AG09309 (cell line): ENCODE measurements around the gene CEP85.

ENCODE experiments used
- DNase-seq: peaks from one replicate; pipeline ENCODE4 v3.0.0-alpha.2; 2010; ENCODE audit warnings: low read depth
- H3K4me3 ChIP-seq: 2 replicates; pipeline ENCODE4 v1.5.1; 2011; ENCODE audit warnings: mild to moderate bottlenecking, low read depth, low read length, moderate library complexity; ENCODE audit not compliant: control insufficient read depth
- TF ChIP-seq, protein P1 (sequence below): IDR thresholded peaks from 2 replicates; pipeline ENCODE4 v1.5.1; 2011; ENCODE audit warnings: mild to moderate bottlenecking, low read depth, low read length, inconsistent platforms; ENCODE audit not compliant: insufficient read depth, control insufficient read depth; ENCODE audit errors: missing control alignments

CEP85 gene

DNA sequence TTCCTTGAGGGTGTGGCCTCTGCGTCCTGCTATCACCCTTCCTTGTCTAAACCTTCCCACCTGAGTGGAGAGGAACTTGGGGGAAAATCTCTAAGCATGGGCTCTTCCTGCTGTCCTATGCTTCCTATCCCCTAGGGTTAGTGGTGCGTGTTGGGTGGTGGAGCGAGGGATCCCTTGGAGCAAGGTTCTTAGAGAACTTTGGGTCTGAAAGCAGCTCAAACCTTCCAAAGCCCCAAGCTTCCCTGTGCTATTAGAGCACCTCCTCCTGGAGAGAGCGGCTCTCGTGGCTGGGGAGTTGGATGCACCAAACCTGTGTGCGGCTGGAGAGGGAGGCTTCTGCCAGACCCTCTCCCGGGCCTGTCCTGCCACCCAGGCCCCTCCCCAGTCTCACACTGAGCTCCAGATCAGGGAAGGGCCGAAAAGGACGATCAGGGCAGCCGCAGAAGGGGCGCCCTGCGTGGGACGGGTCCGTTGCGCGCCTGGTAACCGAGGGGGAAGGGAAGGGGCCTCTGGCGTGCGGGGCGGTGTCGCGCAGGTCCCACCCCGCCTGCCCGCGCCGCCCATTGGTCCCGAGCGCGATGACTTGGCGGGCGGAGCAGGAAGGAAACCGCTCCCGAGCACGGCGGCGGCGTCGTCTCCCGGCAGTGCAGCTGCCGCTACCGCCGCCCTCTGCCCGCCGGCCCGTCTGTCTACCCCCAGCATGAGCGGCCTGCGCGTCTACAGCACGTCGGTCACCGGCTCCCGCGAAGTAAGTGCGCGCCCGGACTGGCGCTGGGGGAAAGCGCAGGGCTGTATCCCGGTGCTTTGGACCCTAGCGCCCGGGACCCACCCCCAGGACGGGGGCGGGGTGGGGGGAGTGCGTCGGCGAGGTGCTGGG is 45.7 kb downstream of the CEP85 start, which contains the start of gene SH3BGRL3:
Gene SH3BGRL3, plus strand, starts transcription at position 631 of the 877 bp plus-strand sequence. Its CDS starts 70 bp downstream, at position 701.
- peak within 1 kb of the TSS; percentile 88 for H3K4me3 ChIP-seq
- DNase-seq: no peak
- TF ChIP-seq, protein P1, sequence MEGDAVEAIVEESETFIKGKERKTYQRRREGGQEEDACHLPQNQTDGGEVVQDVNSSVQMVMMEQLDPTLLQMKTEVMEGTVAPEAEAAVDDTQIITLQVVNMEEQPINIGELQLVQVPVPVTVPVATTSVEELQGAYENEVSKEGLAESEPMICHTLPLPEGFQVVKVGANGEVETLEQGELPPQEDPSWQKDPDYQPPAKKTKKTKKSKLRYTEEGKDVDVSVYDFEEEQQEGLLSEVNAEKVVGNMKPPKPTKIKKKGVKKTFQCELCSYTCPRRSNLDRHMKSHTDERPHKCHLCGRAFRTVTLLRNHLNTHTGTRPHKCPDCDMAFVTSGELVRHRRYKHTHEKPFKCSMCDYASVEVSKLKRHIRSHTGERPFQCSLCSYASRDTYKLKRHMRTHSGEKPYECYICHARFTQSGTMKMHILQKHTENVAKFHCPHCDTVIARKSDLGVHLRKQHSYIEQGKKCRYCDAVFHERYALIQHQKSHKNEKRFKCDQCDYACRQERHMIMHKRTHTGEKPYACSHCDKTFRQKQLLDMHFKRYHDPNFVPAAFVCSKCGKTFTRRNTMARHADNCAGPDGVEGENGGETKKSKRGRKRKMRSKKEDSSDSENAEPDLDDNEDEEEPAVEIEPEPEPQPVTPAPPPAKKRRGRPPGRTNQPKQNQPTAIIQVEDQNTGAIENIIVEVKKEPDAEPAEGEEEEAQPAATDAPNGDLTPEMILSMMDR: peak; percentile 60

DNA sequence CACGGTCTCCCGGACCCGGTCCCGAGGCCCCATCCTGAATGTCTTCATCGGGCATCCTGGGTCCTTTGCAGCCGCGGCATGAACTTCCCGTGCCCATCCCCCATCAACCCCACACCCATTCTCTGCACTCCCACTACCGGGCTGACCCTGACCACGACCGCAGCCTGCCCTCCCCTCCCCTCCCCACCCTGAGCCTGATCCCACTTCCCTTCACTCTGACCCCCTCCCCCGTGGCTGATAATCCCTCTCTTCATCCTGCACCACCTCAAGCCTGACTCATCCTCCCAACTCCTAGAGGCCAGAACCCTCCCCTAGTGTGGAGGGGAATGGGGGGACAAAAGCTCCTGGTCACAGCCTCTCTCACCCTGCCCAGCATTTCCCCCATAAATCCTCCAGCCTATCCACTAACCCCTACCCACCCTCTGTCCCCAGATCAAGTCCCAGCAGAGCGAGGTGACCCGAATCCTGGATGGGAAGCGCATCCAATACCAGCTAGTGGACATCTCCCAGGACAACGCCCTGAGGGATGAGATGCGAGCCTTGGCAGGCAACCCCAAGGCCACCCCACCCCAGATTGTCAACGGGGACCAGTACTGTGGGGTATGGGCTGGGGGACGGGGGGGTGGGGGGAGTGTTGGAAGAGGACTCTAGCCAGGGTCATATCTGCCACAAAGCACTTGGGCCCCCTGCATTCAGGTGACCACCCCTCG is 46.5 kb downstream of the CEP85 start:
- H3K4me3 ChIP-seq: peak overlapping the region; percentile 88
- no peak for DNase-seq
- TF ChIP-seq, protein P1: no peak

DNA sequence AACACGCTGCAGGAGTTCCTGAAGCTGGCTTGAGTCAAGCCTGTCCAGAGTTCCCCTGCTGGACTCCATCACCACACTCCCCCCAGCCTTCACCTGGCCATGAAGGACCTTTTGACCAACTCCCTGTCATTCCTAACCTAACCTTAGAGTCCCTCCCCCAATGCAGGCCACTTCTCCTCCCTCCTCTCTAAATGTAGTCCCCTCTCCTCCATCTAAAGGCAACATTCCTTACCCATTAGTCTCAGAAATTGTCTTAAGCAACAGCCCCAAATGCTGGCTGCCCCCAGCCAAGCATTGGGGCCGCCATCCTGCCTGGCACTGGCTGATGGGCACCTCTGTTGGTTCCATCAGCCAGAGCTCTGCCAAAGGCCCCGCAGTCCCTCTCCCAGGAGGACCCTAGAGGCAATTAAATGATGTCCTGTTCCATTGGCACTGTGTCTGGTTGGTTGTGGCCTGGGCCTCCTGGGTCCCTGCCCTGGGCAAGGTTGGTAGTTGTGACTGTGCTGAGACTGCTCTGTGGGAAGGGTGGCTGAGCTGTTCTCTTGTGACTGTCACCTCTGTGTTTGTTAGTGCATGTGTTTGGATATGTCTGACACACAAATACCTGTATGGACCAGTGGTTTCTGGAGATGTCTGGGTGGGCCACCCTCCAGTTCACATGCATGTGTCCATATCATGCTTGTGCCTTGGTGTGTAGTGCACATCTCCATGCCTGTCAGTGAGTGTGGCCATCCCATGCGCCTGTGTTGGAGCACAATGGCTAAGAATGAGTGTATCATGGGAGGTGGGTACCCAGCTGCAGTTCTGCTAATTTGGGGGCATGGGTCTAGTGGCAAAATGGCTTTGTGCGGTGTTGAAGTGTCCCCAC is 47.3 kb downstream of the CEP85 start:
- peak overlapping the region; percentile 88 for H3K4me3 ChIP-seq
- TF ChIP-seq, protein P1: no peak
- DNase-seq: no peak

DNA sequence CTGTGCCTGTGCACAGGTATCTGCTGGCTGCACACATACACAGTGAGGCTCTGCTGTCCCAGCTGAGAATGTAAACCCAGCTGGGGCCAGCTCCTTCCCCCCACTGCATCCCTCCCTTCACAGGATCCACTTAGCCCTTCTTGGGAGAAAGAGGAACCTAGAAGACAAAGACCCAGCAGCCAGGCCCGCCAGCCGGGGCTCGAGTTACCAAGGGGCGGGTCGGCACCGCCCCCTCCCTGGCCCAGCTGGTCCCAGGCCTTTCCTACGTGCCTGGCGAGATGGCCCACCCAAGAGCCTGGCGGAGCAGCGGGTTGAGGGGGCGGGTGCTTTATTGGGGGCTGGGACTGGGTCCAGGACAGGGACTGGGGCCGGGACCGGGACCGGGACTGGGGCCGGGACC is 48.0 kb downstream of the CEP85 start:
- no peak for DNase-seq
- TF ChIP-seq, protein P1: no peak
- peak overlapping the region; percentile 88 for H3K4me3 ChIP-seq

DNA sequence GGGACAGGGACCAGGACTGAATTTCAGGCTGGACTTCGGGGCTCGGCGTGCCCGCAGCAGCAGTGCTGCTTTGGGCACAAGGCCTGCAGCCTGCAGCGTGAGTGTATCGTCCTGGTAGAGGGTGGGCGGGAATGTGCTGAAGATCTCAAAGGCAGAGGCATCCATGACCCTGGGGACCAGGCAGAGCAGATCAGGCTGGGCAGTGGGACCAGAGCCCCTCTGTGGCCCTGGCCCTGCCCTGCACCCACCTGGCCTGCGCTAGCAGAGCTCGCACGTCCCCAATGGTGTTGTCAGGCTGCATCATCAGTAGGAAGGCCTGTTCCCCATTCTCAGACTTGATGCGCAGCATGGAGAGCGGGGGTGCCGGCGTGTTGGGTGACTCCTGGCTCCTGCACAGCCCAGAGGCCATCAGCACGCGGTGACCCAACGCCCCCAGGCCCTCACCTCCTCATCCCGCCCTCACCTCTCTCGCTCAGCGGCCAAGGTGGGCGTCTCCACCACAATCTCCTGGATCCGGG is 48.5 kb downstream of the CEP85 start:
- TF ChIP-seq, protein P1: no peak
- no peak for DNase-seq
- H3K4me3 ChIP-seq: peak overlapping the region; percentile 9
